NCI-H2196 (cell line): ENCODE data around the gene PXN.
"Not testable (repeated sequence)": the region's sequence is repeated elsewhere in the genome, so short reads cannot be mapped to it uniquely, and the experiment has no call there.

Experiments
- DNase-seq: peaks from one replicate; lab custom pipeline; 2025; ENCODE audit not compliant: unreplicated experiment; lab: John Stamatoyannopoulos, UW

PXN gene

DNA sequence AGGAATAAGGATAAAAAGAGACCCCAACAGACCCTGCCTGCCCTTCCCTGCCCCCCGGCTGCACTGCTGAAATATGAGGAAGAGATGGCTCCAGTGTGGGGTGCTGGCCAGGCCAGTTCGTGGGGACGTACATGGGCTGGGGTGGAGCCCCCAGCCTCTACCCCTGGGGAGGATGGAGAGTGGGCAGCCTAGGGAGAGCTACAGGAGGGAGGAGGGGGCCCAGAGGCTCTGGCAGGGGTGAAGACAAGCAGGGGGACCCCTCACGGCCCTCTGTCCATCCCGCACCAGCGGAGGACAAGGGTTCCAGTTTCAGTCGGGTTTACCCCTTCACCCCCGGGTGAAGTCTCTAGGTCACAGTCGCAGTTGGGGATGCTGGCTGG, 53.6 kb downstream of the PXN start:
- no peak for DNase-seq

GRCh38 chr12:120211243-120211903, 54.2 kb downstream of the PXN start:
- DNase-seq, result no peak

DNA sequence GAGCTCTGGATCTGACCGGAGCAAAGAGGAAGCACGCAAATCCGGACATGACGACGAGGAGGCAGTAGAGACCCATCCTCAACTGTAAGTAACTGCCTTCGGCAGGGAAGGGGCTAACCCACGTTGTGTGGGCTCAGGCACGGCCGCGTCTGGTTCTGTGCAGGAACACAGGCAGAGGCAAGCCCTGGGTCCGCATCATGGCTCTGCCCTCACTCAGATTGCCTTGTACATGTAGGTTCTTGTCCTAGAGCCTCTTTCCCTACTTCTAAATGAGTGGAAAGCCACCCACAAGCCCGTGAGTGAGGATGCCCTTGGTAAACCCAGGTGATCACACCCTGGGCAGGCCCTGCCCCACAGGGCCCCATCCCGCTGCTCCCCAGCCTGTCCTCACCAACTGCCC, 55.7 kb downstream of the PXN start:
- no peak for DNase-seq

DNA sequence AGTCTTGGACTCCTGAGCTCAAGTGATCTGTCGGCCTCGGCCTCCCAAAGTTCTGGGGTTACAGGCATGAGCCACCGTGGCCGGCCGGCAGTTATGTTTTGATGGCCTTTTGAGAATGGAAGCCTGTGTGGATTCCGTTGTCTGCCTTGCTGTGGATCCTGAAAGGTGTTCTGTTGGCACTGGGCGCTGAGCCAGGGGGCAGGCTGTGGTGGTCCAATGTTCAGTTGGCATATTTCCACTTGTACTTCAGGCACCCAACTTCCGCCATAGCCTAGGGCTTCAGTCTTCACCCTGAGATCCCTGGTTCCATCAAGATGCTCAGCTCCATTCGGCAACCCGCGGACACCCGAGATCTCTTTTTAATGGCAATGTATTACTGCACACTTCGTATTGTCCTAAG, 58.3 kb downstream of the PXN start:
- DNase-seq, result no peak

- not testable (repeated sequence) for DNase-seq
Observed at GRCh38 chr12:120206781-120207180, 58.7 kb downstream of the PXN start.

DNA sequence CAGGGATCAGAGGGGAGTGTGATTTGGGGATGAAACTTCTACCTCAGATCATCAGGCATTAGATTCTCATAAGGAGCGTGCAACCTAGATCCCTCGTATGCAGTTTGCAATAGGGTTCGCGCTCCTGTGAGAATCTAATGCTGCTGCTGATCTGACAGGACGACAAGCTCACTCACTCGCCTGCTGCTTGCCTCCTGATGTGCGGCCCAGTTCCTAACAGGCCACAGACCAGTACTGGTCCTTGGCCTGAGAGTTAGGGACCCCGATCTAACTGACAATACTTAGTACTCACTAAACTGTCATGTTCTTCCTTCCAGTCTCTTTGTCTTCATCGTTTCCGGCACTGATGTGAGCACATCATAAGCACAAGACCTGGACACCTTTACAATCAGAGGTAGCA, 59.3 kb downstream of the PXN start:
- no peak for DNase-seq

DNA sequence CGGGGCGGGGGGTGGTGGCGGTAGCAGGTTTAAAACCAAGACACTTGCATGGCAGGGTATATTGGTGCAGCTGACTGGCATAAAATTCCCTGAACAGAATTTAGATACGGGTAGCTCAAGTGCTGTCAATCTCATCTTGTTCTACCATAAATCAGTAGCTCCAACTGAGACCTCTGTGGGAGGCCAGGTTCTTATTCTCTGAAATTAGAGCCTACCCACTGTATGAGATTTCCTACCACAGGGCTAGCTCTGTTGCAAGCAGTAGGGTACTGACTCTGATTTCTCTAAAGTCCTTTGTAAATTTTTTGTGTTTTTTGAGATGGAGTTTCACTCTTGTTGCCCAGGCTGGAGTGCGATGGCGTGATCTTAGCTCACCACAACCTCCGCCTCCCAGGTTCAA, 61.4 kb downstream of the PXN start:
- no peak for DNase-seq

DNA sequence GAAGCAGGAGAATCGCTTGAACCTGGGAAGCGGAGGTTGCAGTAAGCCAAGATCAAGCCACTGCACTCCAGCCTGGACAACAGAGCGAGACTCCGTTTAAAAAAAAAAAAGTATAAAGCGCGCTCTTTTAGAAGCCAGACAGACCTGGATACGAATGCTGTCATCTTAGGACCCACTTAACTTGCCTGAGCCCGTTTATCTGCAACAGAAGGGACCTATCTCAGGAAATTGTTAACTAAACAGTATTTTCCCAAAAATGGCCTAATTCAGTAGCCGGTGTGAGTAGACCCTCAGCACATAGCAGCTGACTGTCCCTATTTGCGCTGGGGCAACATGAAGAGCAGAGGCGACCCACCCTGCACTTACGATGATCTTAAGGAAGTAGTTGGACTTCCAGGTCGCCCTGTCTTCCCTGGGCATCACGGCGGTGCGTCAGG, 65.1 kb downstream of the PXN start:
- no peak for DNase-seq

DNA sequence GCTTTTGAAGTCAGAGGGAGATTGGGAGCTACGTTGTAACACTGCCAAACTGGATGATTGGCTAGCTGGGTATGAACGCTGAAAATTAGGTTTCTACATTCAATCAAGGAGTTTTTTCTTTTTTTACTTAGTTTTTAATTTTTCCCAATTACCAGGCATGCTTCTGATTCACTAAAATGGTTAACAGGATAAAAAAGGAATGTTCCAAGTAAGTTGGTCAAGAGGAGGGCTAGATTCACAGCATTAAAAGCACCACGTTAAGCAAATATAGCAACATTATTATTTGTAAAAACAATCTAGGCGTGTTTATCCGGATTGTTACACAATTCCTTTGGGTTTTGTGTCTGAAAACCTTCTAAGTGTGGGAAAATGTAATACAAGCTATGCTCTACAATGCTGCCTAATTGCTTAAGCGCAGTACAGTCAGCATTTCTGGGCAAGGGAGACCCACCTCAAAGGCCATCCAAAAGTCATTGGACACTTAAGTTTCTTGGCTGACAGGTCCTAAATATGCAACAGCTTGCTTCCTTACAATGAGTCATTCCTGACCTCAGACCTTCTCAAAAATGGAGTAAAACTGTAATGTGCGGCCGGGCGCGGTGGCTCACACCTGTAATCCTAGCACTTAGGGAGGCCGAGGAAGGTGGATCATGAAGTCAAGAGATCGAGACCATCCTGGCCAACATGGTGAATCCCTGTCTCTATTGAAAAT, 65.8 kb downstream of the PXN start:
- DNase-seq, result no peak

DNA sequence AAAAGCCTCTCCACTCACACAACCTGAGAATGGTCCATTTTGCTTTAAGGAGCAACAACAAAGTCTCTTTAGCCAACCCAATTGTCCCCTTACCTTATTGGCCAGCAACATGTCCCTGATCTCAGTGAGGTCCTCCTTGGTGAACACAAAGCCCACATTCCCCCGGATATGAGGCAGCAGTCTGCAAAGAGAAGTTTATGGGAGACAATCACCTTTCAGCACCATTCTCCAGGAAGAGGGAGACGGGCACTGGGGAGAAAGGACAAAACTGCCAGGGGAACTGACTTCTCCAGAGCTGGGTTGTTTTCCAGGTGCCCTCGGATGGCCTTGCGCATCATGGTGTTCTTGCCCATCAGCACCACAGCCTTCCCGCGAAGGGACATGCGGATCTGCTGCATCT, 66.5 kb downstream of the PXN start:
- no peak for DNase-seq

GRCh38 chr12:120197542-120197887, 68.0 kb downstream of the PXN start:
- no peak for DNase-seq

- DNase-seq, result not testable (repeated sequence)
Observed at GRCh38 chr12:120196817-120197541, 68.6 kb downstream of the PXN start.

- DNase-seq, result no peak
Observed at GRCh38 chr12:120196363-120196762, 69.2 kb downstream of the PXN start.

DNA sequence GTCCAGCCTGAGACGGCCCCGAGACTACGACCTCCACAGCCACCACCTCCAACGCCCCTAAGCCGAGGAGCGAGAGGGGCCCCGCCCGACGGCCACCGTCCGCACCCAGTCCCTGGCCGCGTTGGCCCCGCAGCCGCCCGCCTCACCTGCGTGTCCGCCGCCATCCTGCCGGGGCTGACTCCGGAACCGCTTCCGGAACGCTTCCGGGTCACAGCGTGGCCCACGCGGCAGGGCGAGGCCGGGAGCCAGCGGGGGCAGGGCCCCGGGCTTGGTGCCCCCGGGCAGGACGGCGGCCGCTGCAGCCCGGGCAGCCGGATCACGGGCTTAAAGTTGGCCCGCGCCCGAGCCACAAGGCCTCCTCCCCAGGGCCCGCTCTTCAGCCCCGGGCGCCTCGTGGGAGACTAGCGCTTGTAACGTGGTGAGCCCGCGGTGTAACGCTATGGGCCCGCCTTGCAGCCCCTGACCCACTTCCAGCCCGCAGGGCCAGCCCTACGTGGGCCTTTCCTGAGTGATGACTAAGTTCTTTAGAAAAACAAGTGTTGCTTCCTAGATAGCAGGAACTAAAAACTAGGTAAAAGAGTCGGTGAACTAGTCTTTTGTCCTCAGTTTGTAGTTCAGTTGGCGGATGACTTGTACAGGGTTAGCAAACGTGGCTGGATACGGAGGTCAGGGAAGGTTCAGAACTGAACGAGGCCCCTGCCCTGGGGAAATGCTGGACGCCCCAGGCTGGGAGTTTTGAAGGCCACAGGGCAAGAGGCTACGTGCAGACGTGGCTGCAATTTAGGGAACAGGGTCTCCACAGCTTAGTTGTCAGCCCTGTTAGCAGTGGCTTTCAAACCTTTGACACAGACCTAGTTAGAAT, 70.8 kb downstream of the PXN start, which contains the start of gene GCN1:
GCN1 (minus strand) TSS at position 182 of the 862 bp plus-strand sequence; CDS start at position 164, 18 bp downstream.
- DNase-seq, result peak; percentile 82

DNA sequence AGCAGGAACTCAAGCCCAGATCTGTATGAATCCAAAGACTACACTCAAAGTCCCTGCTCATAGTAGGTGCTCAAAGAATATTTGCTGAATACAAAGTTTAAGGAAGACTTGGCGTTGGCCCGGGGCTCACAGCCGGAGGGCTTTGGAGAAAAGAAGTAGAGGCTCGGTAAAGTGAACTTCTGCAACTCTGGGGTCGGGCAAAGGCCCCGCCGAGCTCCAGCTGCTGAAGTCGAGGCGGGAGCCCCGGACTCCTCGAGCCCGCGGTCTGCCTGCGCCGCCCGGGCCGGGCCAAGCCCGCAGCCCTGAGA, 71.3 kb downstream of the PXN start:
- no peak for DNase-seq

- DNase-seq, result not testable (repeated sequence)
Observed at GRCh38 chr12:120193286-120193685, 72.2 kb downstream of the PXN start.

GRCh38 chr12:120190985-120191480, 74.5 kb downstream of the PXN start:
- no peak for DNase-seq

DNA sequence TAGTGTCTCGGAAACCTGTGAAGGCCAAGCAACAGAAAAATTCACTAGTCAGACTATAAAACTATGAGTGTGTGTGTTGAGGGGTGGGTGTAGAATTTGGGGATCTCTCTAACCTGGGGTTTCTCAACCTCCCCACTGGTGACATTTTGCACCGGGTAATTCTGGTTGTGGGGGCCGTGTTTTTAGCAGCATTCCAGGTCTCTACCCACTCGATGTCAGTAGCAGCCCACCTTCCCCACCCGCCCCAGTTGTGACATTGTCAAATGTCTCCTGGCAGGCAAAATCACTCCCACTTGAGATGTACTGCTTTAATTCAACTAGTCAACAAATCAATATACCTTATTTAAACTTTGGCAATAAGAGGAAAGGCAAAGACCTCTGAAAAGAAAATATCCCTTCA, 75.1 kb downstream of the PXN start:
- DNase-seq, result no peak

DNA sequence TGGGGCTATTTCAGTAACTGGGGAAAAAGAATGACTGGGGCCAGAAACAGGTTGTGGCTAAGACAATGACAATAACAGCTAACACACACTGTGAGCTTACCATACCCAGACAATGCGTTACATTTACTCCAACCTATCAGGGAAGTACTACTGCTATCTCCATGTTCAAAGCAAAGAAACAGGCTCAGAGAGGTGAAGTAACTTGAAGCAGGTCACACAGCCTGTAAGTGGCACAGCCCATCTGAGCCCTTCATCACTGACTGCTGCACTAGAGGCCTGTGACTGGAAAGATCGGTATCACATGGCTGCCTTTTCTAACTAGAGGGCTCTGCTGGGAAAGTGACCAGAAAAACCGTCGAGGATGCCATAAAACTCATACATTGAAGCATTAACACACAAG, 78.9 kb downstream of the PXN start:
- DNase-seq, result no peak

DNA sequence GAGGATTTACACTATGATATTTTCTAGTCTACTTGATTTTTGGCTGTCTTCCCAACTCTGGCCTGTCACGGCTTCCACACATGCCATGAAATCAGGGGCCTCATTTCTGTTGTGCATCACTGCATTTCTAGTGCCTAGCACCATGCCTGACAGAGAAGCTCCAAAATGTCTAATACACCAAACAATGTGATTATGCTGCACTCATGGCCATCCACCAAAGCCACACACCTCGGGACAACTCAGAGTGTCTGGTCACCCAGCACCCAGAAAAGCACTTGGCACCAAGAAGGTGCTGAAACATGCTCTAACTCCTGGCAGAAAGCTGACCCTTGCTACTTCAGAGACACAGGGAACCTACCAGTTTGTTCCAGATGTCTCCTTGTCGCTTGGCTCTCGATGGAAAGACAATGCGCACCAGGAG, 82.3 kb downstream of the PXN start:
- no peak for DNase-seq

GRCh38 chr12:120181991-120182631, 83.4 kb downstream of the PXN start:
- peak; percentile 59 for DNase-seq
